Activated gamma-delta T cell treated with anti-CD3 and anti-CD28 coated beads, Interleukin-2, amount 50 U/mL, for 16 hours (primary cell): ENCODE results near the gene ZNF324B.
A peak's percentile ranks its signal among the peaks of the same experiment; 100 is the strongest.
"Not testable (repeated sequence)": the region's sequence is repeated elsewhere in the genome, so short reads cannot be mapped to it uniquely, and the experiment has no call there.

Source experiments
- DNase-seq: peaks from one replicate; pipeline ENCODE4 v3.0.0-alpha.2; 2020; ENCODE audit warnings: low read depth

Gene ZNF324B

GRCh38 chr19:58480481-58480830 lies 29.0 kb downstream of the ZNF324B start:
- no peak for DNase-seq

DNA sequence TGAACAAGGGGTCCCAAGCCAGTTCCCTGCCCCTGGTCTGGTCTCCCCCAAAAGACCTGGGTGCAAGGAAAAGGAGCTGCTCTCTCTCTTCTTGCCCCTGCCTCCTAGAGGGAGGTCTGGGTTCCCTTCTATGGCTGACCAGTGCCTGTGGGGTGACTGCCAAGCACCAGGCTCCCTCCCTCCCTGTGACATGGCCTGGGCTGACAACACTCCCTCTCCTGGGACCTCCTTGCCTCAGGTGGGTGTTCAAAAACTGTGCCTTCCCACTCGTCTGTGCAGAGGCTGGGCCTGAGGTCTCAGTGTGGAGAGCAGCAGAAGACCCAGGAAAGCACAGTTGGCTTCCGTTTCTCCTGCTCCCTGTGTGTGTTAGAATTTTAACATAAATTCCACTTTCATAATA lies 29.4 kb downstream of the ZNF324B start:
- DNase-seq, result no peak

- DNase-seq, result no peak
Measured at GRCh38 chr19:58482372-58482771, 30.9 kb downstream of the ZNF324B start.

- DNase-seq, result no peak
Measured at GRCh38 chr19:58483776-58484175, 32.4 kb downstream of the ZNF324B start.

DNA sequence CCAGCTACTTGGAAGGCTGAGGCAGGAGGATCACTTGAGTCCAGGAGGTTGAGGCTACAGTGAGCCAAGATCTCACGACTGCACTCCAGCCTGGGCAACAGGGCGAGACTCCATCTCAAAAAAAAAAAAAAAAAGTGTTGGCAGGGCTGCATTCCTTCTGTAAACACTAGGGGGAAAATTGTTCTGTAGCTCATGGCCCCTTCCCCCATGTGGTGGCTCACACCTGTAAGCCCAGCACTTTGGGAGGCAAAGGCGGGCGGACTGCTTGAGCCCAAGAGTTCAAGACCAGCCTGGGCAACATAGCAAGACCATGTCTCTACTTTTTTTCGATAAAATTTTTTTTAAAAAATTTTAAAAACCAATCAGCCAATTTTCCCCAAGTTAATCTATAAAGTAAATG lies 32.9 kb downstream of the ZNF324B start:
- DNase-seq, result not testable (repeated sequence)

DNA sequence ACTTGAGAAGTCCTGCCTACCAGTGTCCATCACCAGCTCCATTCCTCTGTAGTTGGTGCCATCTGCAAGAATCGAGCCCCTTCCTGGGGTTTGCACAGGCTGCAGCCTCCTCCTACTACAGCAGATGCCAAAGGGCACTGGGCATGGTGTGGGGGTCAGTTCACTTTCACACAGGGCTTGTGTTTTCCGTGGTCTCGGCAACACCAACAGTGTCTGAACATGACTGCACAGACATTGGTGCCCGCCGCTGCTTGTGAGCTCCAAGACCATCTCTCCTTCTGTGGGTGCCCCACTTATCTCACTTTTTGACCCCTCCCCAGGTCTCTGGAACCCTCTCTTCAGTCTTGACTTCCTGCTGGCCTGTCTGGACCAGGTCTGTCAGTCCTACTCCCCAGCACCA lies 40.0 kb downstream of the ZNF324B start:
- DNase-seq, result no peak

DNA sequence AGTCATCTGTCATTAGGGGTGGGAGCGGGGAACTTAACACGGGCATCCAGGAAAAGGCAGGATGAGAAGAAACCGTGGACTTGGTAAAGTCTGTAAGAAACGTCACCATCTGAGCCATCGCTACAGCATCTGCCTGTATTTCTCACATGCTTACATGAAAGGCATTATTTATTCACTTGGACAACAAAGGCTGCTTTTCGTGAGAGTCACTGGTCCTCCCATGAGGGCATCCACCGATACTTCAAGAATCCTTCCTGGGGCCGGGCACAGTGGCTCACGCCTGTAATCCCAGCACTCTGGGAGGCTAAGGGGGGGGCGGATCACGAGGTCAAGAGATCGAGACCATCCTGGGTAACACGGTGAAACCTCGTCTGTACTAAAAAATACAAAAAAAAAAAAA lies 40.8 kb downstream of the ZNF324B start:
- no peak for DNase-seq

DNA sequence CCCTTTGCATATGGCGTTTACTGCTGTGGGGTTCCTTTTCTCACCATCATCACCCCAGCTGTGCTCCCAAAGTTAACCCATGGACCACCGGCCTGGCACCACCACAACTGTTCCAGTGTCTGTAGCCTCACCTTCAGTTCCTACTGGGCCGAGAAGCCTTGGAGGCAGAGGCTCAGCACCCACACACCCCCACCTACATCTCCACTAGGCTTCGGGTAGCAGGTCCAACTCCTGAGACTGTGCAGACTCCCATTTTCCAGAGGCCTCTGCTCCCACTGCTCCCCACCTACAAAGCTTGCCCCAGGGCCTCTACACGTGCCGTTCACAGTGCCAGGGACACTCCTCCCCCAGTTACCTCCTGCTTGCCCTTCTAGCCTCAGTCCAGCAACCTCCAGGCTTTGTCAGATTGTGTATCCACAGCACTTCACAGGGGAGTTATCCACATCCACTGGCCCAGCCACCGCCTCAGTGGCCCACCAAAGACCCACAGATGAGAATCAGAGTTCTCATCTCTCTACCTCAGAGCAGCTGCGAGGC lies 46.3 kb downstream of the ZNF324B start:
- no peak for DNase-seq

DNA sequence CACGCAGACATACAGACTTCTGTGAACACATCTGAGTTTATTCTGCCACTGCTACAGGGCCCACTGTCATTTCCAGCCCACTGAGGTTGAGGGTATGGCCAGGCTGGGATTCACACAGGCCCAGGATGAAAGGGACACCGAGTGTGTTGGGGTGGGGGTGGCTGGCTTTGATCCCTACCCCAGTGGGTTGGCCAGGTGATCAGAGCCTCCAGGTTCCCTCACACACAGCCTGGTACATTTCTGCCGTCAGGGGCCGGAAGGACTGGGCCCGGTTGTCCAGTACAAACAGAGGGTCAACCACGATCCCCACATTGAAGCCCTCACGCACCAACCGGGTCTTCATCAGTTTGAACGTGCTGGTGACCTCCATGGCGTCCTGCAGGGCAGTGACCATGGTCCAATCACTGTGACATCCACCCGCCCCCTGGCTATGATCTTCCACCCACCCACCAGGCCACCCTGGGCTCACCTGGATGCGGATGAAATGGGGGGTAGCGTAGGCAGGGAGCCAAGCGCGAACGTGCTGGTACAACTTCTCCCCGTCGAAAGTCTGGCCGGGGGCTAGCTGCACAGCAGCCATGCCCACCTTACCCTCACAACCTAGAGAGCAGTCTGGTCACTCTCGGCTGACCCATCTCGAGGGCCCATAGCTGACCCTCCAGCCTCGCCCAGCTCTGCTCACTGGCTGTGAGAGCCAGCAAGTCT lies 47.0 kb downstream of the ZNF324B start:
- DNase-seq, result no peak

DNA sequence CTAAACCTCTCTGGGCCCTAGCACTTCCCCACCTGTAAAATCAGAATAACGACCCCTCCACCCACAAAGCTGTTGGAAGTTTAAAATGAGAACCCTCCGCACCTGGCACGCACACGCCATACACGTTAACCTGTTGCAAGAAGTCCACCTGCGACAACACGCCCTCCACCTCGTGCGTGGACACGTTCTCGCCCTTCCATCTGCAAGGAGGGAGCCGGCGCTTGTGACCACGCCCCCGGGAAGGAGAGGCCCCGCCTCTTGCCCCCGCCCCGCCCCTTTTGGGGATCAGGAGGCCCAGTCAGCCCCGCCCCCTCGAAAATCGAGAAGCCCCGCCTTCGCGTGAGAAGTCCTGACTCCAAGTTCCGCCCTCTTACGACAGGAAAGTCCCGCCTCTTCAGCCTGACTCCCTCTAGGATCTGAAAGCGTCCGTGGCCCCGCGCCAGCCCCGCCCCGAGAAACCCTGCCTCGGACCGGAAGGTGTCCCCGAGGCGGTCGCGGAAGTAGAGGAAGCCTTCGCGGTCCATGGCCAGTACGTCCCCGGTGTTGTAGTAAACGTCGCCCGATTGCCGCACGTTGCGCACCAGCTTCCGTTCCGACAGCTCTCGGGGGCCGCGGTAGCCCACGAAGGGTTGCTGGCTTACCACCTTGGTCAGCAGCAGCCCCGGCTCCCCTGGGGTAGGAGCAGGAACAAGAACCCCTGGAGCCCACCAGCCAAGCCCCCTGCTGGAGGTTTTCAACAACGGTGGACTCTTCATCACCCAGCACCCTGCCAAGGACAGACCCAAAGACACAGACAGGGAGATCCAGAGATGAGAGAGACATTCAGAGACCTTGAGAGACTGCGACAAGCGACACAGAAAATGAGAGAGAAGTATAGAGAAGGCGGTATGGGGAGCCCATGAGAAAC lies 47.9 kb downstream of the ZNF324B start:
- DNase-seq, result peak; percentile 93

- DNase-seq, result no peak
Measured at GRCh38 chr19:58500242-58500641, 48.8 kb downstream of the ZNF324B start.
